Mesothelial cell of epicardium (in vitro differentiated cells): Measurements from ENCODE around the gene ANO6. TPM values are rescaled to one million over a fixed set of nuclear protein-coding genes. Genes with fewer than 3 reads are reported as not detected.

Experiments
- DNase-seq, 2 experiments: peaks; one replicate each; pipeline ENCODE4 v3.0.0; 2021; ENCODE audit warnings: low spot score in 2 of 2; ENCODE audit not compliant: unreplicated experiment in 2 of 2
- H3K27ac Mint-ChIP-seq: 2 replicates; pipeline ENCODE4 v1.8.0; 2021; ENCODE audit warnings: mixed read lengths
- H3K27me3 Mint-ChIP-seq: 2 replicates; pipeline ENCODE4 v1.8.0; 2021; ENCODE audit warnings: low read depth, mixed read lengths
- H3K36me3 Mint-ChIP-seq: 2 replicates; pipeline ENCODE4 v1.8.0; 2021; ENCODE audit warnings: mixed read lengths
- H3K4me1 Mint-ChIP-seq: 2 replicates; pipeline ENCODE4 v1.8.0; 2021; ENCODE audit warnings: mixed read lengths
- H3K4me3 Mint-ChIP-seq: 2 replicates; pipeline ENCODE4 v1.8.0; 2021; ENCODE audit warnings: mild to moderate bottlenecking, moderate library complexity, mixed read lengths
- H3K9me3 Mint-ChIP-seq: 2 replicates; pipeline ENCODE4 v1.8.0; 2021; ENCODE audit warnings: mixed read lengths
- CTCF ChIP-seq: fragments of 200-600 bp; sonication (generic); IDR thresholded peaks from one replicate; pipeline ENCODE4 v1.5.0; 2021; ENCODE audit warnings: antibody characterized with exemption; ENCODE audit not compliant: unreplicated experiment
- total RNA-seq: library from RNA; stranded (reverse); gene quantifications from 3 replicates; pipeline ENCODE4 v1.2.1, GENCODE V29; 2021

ANO6 gene
- total RNA-seq, 1 donor from 2014 or later, result 41.1 TPM

DNA sequence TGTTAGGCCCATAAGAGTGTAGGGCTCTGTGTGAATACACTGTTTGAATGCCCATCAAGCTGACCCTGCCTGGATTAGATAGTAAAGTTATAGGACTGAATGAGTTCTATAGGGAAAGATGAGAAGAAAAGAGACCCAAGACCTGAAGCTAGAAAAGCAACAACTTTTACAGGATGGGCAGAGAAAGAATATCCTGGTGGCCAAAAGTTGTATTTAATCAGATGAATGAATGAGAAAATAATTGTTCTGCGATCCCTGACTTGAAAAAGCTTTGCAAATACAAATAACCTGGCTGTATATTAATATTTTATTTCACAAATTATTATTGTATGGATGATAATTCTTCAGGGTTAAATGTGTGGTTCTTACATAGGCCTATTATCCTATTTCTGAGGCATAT lies 2.8 kb upstream of the ANO6 start:
- TF ChIP-seq CTCF, result peak; percentile 48
- Mint-ChIP-seq H3K27ac (no peak overlapping the region), H3K27me3 (no peaks in the 10 kb centered on the region), H3K4me3 (no peak overlapping the region), H3K9me3 (no peaks in the 10 kb centered on the region), H3K4me1 (peaks cover 20% of the 10 kb centered on the region), H3K36me3 (peaks cover 2% of the 10 kb centered on the region)
- DNase-seq, result no peak

- H3K27ac Mint-ChIP-seq, result peak overlapping the region; percentile 10
- H3K36me3 Mint-ChIP-seq, result no peaks in the 10 kb centered on the region
- no peak for DNase-seq
- H3K4me1 Mint-ChIP-seq, result peaks cover 27% of the 10 kb centered on the region
- no peaks in the 10 kb centered on the region for H3K9me3 Mint-ChIP-seq
- no peak for TF ChIP-seq CTCF
- H3K27me3 Mint-ChIP-seq, result no peaks in the 10 kb centered on the region
- H3K4me3 Mint-ChIP-seq, result no peak overlapping the region
Measured at GRCh38 chr12:45214071-45214470, 1.8 kb upstream of the ANO6 start.

- H3K27ac Mint-ChIP-seq, result peak overlapping the region; percentile 97
- H3K27me3 Mint-ChIP-seq, result no peaks in the 10 kb centered on the region
- no peak for DNase-seq
- H3K4me1 Mint-ChIP-seq, result peaks cover 27% of the 10 kb centered on the region
- no peaks in the 10 kb centered on the region for H3K9me3 Mint-ChIP-seq
- no peaks in the 10 kb centered on the region for H3K36me3 Mint-ChIP-seq
- TF ChIP-seq CTCF, result no peak
- peak overlapping the region; percentile 84 for H3K4me3 Mint-ChIP-seq
Measured at GRCh38 chr12:45214749-45215418, 1.0 kb upstream of the ANO6 start.

DNA sequence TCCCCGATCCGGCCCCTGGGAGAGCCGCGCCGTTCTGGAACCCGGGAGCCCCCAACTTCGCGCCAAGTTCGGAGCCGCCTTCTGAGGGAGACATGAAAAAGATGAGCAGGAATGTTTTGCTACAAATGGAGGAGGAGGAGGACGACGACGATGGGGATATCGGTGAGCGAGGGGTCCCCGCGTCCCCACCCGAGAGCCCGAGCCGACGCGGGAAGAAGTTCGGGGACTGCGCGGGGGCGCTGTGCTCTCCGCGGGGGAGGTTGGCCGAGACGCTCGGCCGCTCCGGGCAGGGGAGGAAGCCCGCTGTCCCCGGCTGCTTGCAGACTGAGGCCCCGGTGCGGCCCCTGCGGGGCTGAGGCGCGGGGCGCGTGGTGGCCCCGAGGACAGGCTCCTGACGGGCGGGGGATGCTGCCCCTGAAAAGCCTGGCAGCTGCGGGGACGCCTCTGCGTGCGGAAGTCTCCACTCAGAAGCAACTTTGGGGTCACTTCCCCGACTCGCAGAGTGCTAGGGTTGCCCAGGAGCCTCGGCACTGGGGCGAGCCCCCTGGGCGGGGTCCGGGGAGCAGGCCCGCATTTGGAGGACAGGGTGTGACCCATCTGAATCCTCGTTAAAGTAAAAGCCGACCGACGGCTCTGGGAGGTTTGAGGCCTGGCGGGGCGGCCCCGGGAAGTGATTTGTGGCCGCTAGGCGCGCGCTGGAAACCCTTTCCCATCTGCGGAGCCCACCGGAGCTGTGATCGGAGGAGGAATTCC lies 511 bp downstream of the ANO6 start:
- TF ChIP-seq CTCF, result no peak
- peaks cover 4% of the 10 kb centered on the region for H3K9me3 Mint-ChIP-seq
- DNase-seq, result peak; percentile 38 to 70
- H3K4me3 Mint-ChIP-seq, result peak overlapping the region; percentile 84
- H3K36me3 Mint-ChIP-seq, result peaks cover 5% of the 10 kb centered on the region
- no peaks in the 10 kb centered on the region for H3K27me3 Mint-ChIP-seq
- H3K4me1 Mint-ChIP-seq, result peaks cover 33% of the 10 kb centered on the region
- H3K27ac Mint-ChIP-seq, result peak overlapping the region; percentile 99

DNA sequence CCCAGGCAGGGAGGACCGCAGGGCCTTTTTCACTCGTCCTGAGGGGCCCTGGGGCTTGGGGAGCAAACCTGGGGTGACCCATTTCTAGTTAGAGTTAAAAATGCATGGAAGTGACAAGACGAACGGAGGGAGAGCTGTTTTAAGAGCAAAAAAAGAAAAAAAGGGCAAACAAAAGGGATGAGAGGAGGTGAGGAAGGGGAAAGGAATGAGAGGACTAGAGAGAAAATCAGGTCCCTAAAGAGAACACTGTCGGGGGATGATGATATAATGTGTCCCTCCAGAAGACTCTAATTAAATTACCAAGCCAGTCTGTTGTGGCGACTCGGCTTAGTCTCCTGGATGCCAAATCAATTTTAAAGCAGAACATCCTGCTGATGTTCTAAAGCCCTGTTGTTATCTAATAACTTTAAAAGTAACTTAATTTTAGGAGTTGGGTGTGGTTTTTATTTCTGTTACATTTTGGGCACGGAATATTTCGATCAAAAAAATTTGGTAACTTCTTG lies 1.1 kb downstream of the ANO6 start:
- peak overlapping the region; percentile 84 for H3K4me3 Mint-ChIP-seq
- H3K9me3 Mint-ChIP-seq, result peaks cover 6% of the 10 kb centered on the region
- TF ChIP-seq CTCF, result no peak
- peaks cover 34% of the 10 kb centered on the region for H3K4me1 Mint-ChIP-seq
- peaks cover 6% of the 10 kb centered on the region for H3K36me3 Mint-ChIP-seq
- H3K27ac Mint-ChIP-seq, result peak overlapping the region; percentile 99
- no peaks in the 10 kb centered on the region for H3K27me3 Mint-ChIP-seq
- no peak for DNase-seq
